GM12801 (cell line): ENCODE measurements around the gene HRG.

Experiments used
- TF ChIP-seq, protein P1 (sequence below): IDR thresholded peaks from one replicate; pipeline ENCODE4 v1.5.1; 2011; ENCODE audit warnings: control low read depth; ENCODE audit not compliant: insufficient read length; ENCODE audit errors: extremely low read depth

Gene HRG

DNA sequence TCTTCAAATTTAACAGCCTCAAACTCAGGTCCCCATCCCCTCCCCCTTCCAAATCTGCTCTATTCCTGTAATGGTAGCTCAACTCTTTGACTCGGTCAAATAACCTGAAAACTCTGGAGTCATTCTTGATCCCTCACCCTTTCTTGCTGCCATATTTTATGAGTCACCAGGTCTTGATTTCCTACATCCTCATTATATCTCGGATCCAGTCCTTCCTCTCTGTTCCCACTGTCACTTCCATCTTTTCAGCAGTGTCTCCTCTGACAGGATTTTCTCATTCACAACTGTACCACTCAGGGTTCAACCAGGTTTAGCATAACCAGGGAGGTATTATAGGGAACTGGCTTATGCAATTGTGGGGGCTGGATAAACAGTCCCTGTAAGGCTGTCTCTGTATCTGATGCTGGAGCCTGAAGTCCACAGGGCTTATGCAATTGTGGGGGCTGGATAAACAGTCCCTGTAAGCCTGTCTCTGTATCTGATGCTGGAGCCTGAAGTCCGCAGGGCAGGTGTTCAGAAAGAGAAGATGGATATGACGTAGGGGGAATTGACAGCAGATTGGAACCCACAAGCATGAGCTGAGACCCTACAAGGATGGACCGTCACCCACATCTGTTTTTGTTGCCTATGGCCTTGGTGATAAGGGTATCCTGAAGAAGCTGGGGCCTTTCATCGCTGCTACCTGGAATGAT is 34.7 kb upstream of the HRG start:
- TF ChIP-seq, protein P1, sequence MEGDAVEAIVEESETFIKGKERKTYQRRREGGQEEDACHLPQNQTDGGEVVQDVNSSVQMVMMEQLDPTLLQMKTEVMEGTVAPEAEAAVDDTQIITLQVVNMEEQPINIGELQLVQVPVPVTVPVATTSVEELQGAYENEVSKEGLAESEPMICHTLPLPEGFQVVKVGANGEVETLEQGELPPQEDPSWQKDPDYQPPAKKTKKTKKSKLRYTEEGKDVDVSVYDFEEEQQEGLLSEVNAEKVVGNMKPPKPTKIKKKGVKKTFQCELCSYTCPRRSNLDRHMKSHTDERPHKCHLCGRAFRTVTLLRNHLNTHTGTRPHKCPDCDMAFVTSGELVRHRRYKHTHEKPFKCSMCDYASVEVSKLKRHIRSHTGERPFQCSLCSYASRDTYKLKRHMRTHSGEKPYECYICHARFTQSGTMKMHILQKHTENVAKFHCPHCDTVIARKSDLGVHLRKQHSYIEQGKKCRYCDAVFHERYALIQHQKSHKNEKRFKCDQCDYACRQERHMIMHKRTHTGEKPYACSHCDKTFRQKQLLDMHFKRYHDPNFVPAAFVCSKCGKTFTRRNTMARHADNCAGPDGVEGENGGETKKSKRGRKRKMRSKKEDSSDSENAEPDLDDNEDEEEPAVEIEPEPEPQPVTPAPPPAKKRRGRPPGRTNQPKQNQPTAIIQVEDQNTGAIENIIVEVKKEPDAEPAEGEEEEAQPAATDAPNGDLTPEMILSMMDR = no peak

DNA sequence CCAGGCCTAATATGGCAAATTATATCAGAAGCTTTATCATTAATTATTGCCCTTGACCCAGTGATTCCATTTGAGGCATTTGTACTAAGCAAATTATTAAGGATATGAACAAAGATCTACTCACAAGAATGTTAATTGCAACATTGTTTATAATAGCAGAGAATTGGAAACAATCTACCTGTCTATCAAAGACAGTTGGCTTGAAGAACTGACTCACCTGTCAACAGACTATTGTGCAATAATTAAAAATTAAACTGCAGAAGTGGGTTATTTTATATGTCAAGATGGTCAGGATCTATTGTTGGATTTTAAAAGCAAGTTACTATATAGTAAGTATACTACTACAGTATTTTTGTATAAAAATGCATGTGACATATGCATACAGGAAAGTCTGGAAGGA is 32.3 kb upstream of the HRG start:
- TF ChIP-seq, protein P1 = no peak

DNA sequence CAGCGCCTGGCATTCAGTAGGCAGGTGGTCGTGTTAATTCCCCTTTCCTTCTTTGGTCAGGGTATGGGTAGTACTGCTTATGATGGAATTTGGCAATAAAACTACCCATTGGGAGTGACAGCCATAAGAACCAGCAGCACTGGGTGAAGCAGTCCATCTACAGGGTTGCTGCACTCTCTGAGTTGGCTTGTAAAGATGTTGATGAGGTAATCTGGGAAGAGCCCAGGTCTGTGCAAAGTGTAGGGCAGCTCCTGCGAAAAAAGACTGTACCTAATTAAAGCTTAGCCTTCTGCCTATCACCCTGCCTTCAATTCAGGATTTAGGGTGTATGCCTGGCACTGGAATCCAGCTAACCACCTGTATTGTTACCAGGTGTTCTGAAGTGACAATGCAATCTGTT is 30.3 kb upstream of the HRG start:
- TF ChIP-seq, protein P1 = no peak

DNA sequence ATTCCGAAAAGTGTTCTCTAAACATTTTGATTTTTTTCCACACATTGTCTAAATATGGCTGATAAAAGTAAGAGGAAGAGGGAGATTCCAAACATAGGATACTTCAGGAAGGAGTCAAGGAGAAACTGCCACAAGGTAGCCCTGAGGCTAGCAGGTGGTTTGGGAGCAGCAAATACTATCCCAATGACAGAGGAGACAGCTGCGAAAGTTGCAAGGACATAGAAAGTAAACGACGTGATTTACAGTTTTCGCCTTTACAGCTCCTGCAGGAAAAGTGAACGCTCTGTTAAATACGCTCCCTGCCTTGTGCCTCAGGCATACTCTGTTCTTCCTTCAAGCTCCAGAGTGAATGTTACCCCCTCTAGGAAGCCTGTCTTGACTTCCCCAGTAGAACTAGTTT is 29.3 kb upstream of the HRG start:
- TF ChIP-seq, protein P1 = no peak

DNA sequence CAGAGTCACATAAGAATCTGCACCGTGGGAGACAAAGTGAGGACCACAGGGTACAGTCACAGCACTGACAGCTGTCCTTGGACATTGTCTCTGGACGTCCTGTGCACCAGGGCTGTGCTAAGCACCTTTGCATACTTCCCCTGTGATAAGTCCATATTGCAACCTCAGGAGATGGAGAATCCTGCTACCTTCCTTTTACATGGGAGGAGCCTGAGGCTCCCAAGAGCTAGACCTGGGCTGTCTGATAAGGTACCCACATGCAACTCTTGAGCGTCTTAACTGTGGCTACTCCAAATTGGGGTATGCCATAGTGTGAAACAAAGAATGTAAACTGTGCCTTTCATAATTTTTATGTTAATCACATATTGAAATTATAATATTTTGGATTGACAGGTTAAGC is 28.1 kb upstream of the HRG start:
- TF ChIP-seq, protein P1 = no peak

DNA sequence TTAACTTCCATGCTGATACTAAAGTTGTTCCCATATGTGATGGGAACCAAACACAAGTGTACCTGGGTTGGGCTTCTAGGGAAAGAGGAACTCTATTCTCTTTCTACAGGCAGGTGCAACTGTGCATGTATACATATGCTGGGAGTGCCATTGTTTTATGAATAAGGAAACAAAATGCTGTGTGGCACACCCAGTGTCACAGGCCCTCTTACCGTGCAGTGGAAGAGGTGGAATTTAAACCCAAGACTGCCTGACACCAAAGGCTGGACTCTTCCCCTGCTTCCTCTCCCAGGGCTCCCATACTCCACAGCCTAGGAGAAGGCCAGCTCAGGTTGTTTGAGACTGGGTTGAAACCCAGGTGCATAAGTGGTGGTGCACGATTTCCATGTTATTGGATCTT is 27.6 kb upstream of the HRG start:
- TF ChIP-seq, protein P1 = no peak

DNA sequence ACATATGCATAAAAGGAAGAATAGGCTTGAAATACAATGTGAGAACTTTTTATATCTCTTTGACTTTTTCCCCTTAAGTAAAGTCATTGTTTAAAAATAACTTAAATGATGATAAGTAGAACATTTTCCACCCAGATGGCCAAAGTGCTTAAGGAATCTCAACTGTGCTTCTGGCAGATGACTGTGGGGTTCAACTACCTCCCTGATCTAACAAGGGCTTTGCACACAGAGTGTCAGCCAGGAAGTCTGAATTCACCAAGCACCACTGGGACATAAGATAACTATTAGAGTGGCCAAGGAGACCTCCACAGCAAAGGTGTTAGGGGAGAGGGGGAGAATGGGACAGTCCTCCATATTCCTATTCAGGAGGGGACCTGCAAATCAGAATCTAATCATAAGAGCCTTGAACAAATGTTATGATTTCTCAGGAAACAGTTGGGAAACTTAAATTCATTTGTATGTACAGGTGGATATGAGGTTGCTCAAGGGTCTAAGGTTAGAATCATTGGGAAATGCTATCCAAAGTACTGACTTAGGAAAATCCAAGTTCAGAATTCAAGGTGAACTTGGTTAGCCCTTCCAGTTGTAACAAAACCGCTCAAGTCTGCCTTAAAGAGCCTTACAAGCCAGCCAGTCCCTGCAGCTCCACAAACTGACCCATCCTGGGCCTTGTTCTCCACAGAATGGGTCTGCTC is 25.9 kb upstream of the HRG start, which contains the start of gene FETUB:
TSS of gene FETUB (plus strand) at position 622 of the 695 bp plus-strand sequence. CDS start at position 684, 62 bp downstream.
- TF ChIP-seq, protein P1 = no peak
